Endothelial cell (in vitro differentiated cells): ENCODE results near the gene NOX3. TPM values are rescaled to one million over a fixed set of nuclear protein-coding genes. Genes with fewer than 3 reads are reported as not detected.

Source experiments
- DNase-seq: peaks from one replicate; pipeline ENCODE4 v3.0.0; 2021; ENCODE audit warnings: low spot score
- H3K27ac Mint-ChIP-seq: one replicate; pipeline ENCODE4 v1.8.0; 2021; ENCODE audit warnings: mixed read lengths, inconsistent platforms; ENCODE audit not compliant: unreplicated experiment
- H3K27me3 Mint-ChIP-seq: one replicate; pipeline ENCODE4 v1.8.0; 2021; ENCODE audit warnings: mild to moderate bottlenecking, moderate library complexity, mixed read lengths, inconsistent platforms; ENCODE audit not compliant: unreplicated experiment
- H3K36me3 Mint-ChIP-seq: one replicate; pipeline ENCODE4 v1.8.0; 2021; ENCODE audit warnings: mild to moderate bottlenecking, low read depth, mixed read lengths, inconsistent platforms; ENCODE audit not compliant: unreplicated experiment
- H3K4me1 Mint-ChIP-seq: one replicate; pipeline ENCODE4 v1.8.0; 2021; ENCODE audit warnings: mild to moderate bottlenecking, mixed read lengths, inconsistent platforms; ENCODE audit not compliant: unreplicated experiment
- H3K4me3 Mint-ChIP-seq: one replicate; pipeline ENCODE4 v1.8.0; 2021; ENCODE audit warnings: mild to moderate bottlenecking, mixed read lengths, inconsistent platforms; ENCODE audit not compliant: unreplicated experiment
- H3K9me3 Mint-ChIP-seq: one replicate; pipeline ENCODE4 v1.8.0; 2021; ENCODE audit warnings: mixed read lengths, inconsistent platforms; ENCODE audit not compliant: unreplicated experiment
- CTCF ChIP-seq: fragments of 200-600 bp; sonication (generic); IDR thresholded peaks from one replicate; pipeline ENCODE4 v1.5.0; 2021; ENCODE audit warnings: antibody characterized with exemption; ENCODE audit not compliant: unreplicated experiment
- total RNA-seq: library from RNA; stranded (reverse); fragmentation: NEBNext Ultra II Directional; extraction: Animal tissue kit (Norgen Biotek cat#: 25700); gene quantifications from one replicate; pipeline ENCODE4 v1.2.1, GENCODE V29; 2021; ENCODE audit not compliant: unreplicated experiment

Gene NOX3
- total RNA-seq, 1 donor from 2014 or later = not detected

DNA sequence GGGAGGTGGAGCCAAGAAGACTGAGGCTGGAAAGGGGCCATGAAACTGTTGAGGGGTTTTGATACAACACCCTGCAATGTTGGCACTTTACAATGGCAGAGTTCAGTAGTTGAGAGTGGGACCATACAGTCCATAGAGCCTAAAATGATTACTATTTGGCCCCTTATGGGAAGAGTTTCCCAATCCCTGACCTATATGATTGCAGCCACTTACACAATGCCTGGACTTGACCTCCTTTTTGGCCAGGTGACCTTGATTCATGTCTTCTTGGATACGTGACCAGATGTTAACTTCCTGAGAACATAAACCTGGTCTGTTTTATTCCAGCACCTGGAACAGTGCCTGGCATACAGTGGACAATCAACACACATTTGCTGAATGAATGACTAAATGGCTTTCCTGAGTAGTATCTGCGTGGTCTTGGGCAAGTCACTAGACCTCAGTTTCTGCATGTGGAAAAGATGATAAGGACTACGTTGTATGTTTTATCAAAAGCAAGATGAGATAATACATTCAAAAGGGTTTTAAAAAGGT, 58.4 kb downstream of the NOX3 start:
- Mint-ChIP-seq H3K4me3 (no peak overlapping the region), H3K36me3 (no peaks in the 10 kb centered on the region), H3K27me3 (peaks cover 2% of the 10 kb centered on the region), H3K4me1 (no peaks in the 10 kb centered on the region), H3K9me3 (no peaks in the 10 kb centered on the region), H3K27ac (no peak overlapping the region)
- no peak for DNase-seq
- no peak for TF ChIP-seq CTCF

DNA sequence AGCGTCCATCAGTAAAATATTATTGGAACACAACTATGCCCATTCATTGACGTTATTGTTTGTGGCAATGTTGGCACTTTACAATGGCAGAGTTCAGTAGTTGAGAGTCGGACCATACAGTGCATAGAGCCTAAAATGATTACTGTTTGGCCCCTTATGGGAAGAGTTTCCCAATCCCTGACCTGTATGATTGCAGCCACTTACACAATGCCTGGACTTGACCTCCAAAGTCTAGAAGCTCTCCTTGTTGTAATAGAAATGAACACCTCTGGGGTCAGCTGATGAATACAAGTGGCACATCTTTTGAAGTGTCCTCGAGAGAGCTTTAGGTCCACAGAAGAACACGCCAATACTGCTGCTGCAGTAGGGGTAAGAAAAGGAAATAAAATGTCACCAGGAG, 59.0 kb downstream of the NOX3 start:
- TF ChIP-seq CTCF = no peak
- DNase-seq = no peak

GRCh38 chr6:155395339-155395738, 60.3 kb downstream of the NOX3 start:
- no peak for TF ChIP-seq CTCF
- peaks cover 2% of the 10 kb centered on the region for H3K27me3 Mint-ChIP-seq
- no peaks in the 10 kb centered on the region for H3K4me1 Mint-ChIP-seq
- no peaks in the 10 kb centered on the region for H3K9me3 Mint-ChIP-seq
- no peak overlapping the region for H3K27ac Mint-ChIP-seq
- no peak overlapping the region for H3K4me3 Mint-ChIP-seq
- no peak for DNase-seq
- no peaks in the 10 kb centered on the region for H3K36me3 Mint-ChIP-seq

More for the DNA sequence above, 59.0 kb downstream of the NOX3 start:
- no peaks in the 10 kb centered on the region for H3K36me3 Mint-ChIP-seq
- no peak overlapping the region for H3K27ac Mint-ChIP-seq
- H3K4me1 Mint-ChIP-seq = no peaks in the 10 kb centered on the region
- peaks cover 2% of the 10 kb centered on the region for H3K27me3 Mint-ChIP-seq
- no peak overlapping the region for H3K4me3 Mint-ChIP-seq
- H3K9me3 Mint-ChIP-seq = no peaks in the 10 kb centered on the region

DNA sequence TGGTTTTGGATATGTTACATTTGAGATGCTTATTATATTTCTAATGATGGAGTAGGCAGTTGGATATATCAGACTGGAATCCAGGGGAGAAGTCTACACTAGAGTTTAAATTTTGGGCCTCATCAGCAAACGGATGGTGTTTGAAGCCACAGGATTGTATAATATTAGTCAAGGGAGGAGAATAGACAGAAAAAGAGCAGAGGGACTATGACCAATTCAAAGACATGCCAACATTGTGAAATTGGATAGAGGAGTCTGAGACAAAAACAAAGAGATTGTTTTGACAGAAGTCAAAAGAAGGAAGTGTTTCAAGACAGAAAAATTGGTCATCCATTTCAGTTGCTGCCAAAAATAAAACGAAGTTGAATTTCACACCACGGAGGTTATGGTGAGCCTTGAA, 66.5 kb downstream of the NOX3 start:
- H3K9me3 Mint-ChIP-seq = no peaks in the 10 kb centered on the region
- no peaks in the 10 kb centered on the region for H3K36me3 Mint-ChIP-seq
- no peak overlapping the region for H3K4me3 Mint-ChIP-seq
- no peak for TF ChIP-seq CTCF
- H3K4me1 Mint-ChIP-seq = no peaks in the 10 kb centered on the region
- H3K27me3 Mint-ChIP-seq = peaks cover 2% of the 10 kb centered on the region
- H3K27ac Mint-ChIP-seq = no peak overlapping the region
- DNase-seq = no peak

DNA sequence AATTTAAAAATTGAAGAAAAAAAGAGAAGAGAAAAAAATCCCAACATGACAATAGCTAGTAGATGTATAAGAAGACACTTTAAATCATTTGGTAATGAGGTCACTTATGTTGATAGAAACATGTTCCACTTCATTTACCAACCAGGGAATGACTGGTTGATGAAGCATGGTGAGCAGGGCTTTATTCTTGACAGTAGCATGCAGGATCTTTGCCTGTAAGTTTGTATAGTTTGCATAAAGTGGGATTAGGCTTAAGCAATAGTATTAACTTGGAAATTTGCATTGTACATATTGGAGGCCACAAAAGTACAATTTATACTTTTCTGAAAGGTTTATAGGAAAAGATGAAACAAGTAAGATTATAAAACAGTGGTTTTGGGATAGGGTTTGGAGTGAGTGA, 67.0 kb downstream of the NOX3 start:
- no peak for TF ChIP-seq CTCF
- no peaks in the 10 kb centered on the region for H3K4me1 Mint-ChIP-seq
- H3K36me3 Mint-ChIP-seq = no peaks in the 10 kb centered on the region
- peaks cover 1% of the 10 kb centered on the region for H3K27me3 Mint-ChIP-seq
- no peak for DNase-seq
- no peak overlapping the region for H3K4me3 Mint-ChIP-seq
- H3K9me3 Mint-ChIP-seq = no peaks in the 10 kb centered on the region
- no peak overlapping the region for H3K27ac Mint-ChIP-seq
